ENCODE data around the gene GSTT2B. TPM values are rescaled to one million over a fixed set of nuclear protein-coding genes. Genes with fewer than 3 reads are reported as not detected.
"Not testable (repeated sequence)": the region's sequence is repeated elsewhere in the genome, so short reads cannot be mapped to it uniquely, and the experiment has no call there.

The GSTT2B gene
- total RNA-seq, 1 donor from 2014 or later = 4.7 TPM

GRCh38 chr22:23984430-23984829 lies 23.4 kb upstream of the GSTT2B start:
- no peak for DNase-seq (ENCODE audit: low read depth)

- DNase-seq (ENCODE audit: low read depth) = not testable (repeated sequence)
These were observed 19.6 kb upstream of the GSTT2B start for GRCh38 chr22:23980567-23980966.

GRCh38 chr22:23979557-23980240 lies 18.7 kb upstream of the GSTT2B start, which contains the start of gene GSTT2:
GSTT2 (plus strand) TSS chr22:23980134.
- DNase-seq (ENCODE audit: low read depth) = not testable (repeated sequence)

GRCh38 chr22:23977304-23977703 lies 16.3 kb upstream of the GSTT2B start:
- DNase-seq (ENCODE audit: low read depth) = not testable (repeated sequence)

GRCh38 chr22:23974836-23975352 lies 13.9 kb upstream of the GSTT2B start:
- not testable (repeated sequence) for DNase-seq (ENCODE audit: low read depth)

- not testable (repeated sequence) for DNase-seq (ENCODE audit: low read depth)
These were observed 13.3 kb upstream of the GSTT2B start, which contains the start of gene DDT for GRCh38 chr22:23974345-23974744. DDT (minus strand) TSS chr22:23974441; CDS start chr22:23974414, 27 bp downstream.

GRCh38 chr22:23971927-23972326 lies 10.9 kb upstream of the GSTT2B start:
- not testable (repeated sequence) for DNase-seq (ENCODE audit: low read depth)

GRCh38 chr22:23970816-23971486 lies 10.0 kb upstream of the GSTT2B start:
- no peak for DNase-seq (ENCODE audit: low read depth)

- no peak for DNase-seq (ENCODE audit: low read depth)
These were observed 9.2 kb upstream of the GSTT2B start for GRCh38 chr22:23970201-23970641.

- DNase-seq (ENCODE audit: low read depth) = no peak
These were observed 8.1 kb upstream of the GSTT2B start for GRCh38 chr22:23969071-23969470.

GRCh38 chr22:23966568-23966967 lies 5.6 kb upstream of the GSTT2B start, which contains the start of gene DDTL:
DDTL (plus strand) TSS chr22:23966888; CDS start chr22:23966915, 27 bp downstream.
- not testable (repeated sequence) for DNase-seq (ENCODE audit: low read depth)

- DNase-seq (ENCODE audit: low read depth) = not testable (repeated sequence)
These were observed 5.1 kb upstream of the GSTT2B start for GRCh38 chr22:23966094-23966493.

GRCh38 chr22:23956301-23956900 lies 4.6 kb downstream of the GSTT2B start:
- DNase-seq (ENCODE audit: low read depth) = peak; percentile 52

GRCh38 chr22:23955886-23956285 lies 5.1 kb downstream of the GSTT2B start:
- not testable (repeated sequence) for DNase-seq (ENCODE audit: low read depth)

- not testable (repeated sequence) for DNase-seq (ENCODE audit: low read depth)
These were observed 6.0 kb downstream of the GSTT2B start for GRCh38 chr22:23954991-23955305.

- not testable (repeated sequence) for DNase-seq (ENCODE audit: low read depth)
These were observed 6.6 kb downstream of the GSTT2B start for GRCh38 chr22:23954193-23954990.

- not testable (repeated sequence) for DNase-seq (ENCODE audit: low read depth)
These were observed 7.5 kb downstream of the GSTT2B start for GRCh38 chr22:23953485-23953884.

GRCh38 chr22:23952794-23953405 lies 8.1 kb downstream of the GSTT2B start:
- not testable (repeated sequence) for DNase-seq (ENCODE audit: low read depth)

- peak; percentile 16 for DNase-seq (ENCODE audit: low read depth)
These were observed 9.6 kb downstream of the GSTT2B start for GRCh38 chr22:23951383-23951782.

GRCh38 chr22:23949764-23950163 lies 11.2 kb downstream of the GSTT2B start:
- not testable (repeated sequence) for DNase-seq (ENCODE audit: low read depth)

GRCh38 chr22:23947391-23947790 lies 13.6 kb downstream of the GSTT2B start:
- not testable (repeated sequence) for DNase-seq (ENCODE audit: low read depth)
